HFFc6 (cell line): ENCODE data around the gene PDXP. TPM values are rescaled to one million over a fixed set of nuclear protein-coding genes. Genes with fewer than 3 reads are reported as not detected.

ENCODE experiments used
- DNase-seq: peaks from one replicate; pipeline ENCODE4 v3.0.0-alpha.2; 2018
- H3K27ac Mint-ChIP-seq: 2 replicates; pipeline ENCODE4 v1.8.0; 2020; ENCODE audit warnings: mild to moderate bottlenecking, mixed read lengths
- H3K27me3 Mint-ChIP-seq: 2 replicates; pipeline ENCODE4 v1.8.0; 2021; ENCODE audit warnings: mild to moderate bottlenecking, moderate library complexity, mixed read lengths; ENCODE audit not compliant: insufficient read depth
- H3K36me3 Mint-ChIP-seq: 2 replicates; pipeline ENCODE4 v1.8.0; 2021; ENCODE audit warnings: low read depth, mixed read lengths
- H3K4me1 Mint-ChIP-seq: 2 replicates; pipeline ENCODE4 v1.8.0; 2020; ENCODE audit warnings: low read depth, mixed read lengths
- H3K4me3 Mint-ChIP-seq: 2 replicates; pipeline ENCODE4 v1.8.0; 2020; ENCODE audit warnings: mild to moderate bottlenecking, moderate library complexity, mixed read lengths
- H3K9me3 Mint-ChIP-seq: 2 replicates; pipeline ENCODE4 v1.8.0; 2020; ENCODE audit warnings: mild to moderate bottlenecking, mixed read lengths
- CTCF ChIP-seq: fragments of 200-600 bp; sonication (generic); IDR thresholded peaks from 2 replicates; pipeline ENCODE4 v1.5.0; 2021; ENCODE audit warnings: antibody characterized with exemption, mild to moderate bottlenecking
- total RNA-seq, 6 experiments: library from RNA; stranded (reverse); fragmentation: NEBNext Ultra II Directional; extraction: Animal tissue kit (Norgen Biotek cat#: 25700); gene quantifications; 2 replicates in 1 of 6; 3 replicates in 5 of 6; pipeline ENCODE4 v1.2.3, GENCODE V29; 2021

PDXP gene
- total RNA-seq, 6 experiments from 2014 or later: 15.3 to 24.5 (median 18.4) TPM

GRCh38 chr22:37677493-37677974, 19.0 kb downstream of the PDXP start:
- H3K27ac Mint-ChIP-seq: peak overlapping the region; percentile 94
- peaks cover 29% of the 10 kb centered on the region for H3K27me3 Mint-ChIP-seq
- H3K4me3 Mint-ChIP-seq: peak overlapping the region; percentile 95
- no peak for TF ChIP-seq CTCF
- H3K36me3 Mint-ChIP-seq: peaks cover 31% of the 10 kb centered on the region
- H3K4me1 Mint-ChIP-seq: peaks cover 43% of the 10 kb centered on the region
- no peak for DNase-seq
- H3K9me3 Mint-ChIP-seq: no peaks in the 10 kb centered on the region

- H3K27me3 Mint-ChIP-seq: peaks cover 29% of the 10 kb centered on the region
- H3K4me3 Mint-ChIP-seq: peak overlapping the region; percentile 95
- peaks cover 31% of the 10 kb centered on the region for H3K36me3 Mint-ChIP-seq
- H3K9me3 Mint-ChIP-seq: no peaks in the 10 kb centered on the region
- no peak for TF ChIP-seq CTCF
- no peak for DNase-seq
- peak overlapping the region; percentile 94 for H3K27ac Mint-ChIP-seq
- H3K4me1 Mint-ChIP-seq: peaks cover 43% of the 10 kb centered on the region
These were observed 19.8 kb downstream of the PDXP start for GRCh38 chr22:37678372-37678771.

GRCh38 chr22:37679670-37680069, 21.1 kb downstream of the PDXP start:
- H3K4me3 Mint-ChIP-seq: peak overlapping the region; percentile 95
- peak overlapping the region; percentile 94 for H3K27ac Mint-ChIP-seq
- H3K4me1 Mint-ChIP-seq: peaks cover 32% of the 10 kb centered on the region
- H3K36me3 Mint-ChIP-seq: peaks cover 31% of the 10 kb centered on the region
- H3K9me3 Mint-ChIP-seq: no peaks in the 10 kb centered on the region
- TF ChIP-seq CTCF: no peak
- peaks cover 29% of the 10 kb centered on the region for H3K27me3 Mint-ChIP-seq
- no peak for DNase-seq

- TF ChIP-seq CTCF: no peak
- peak overlapping the region; percentile 95 for H3K4me3 Mint-ChIP-seq
- DNase-seq: peak; percentile 28
- peaks cover 26% of the 10 kb centered on the region for H3K27me3 Mint-ChIP-seq
- peaks cover 31% of the 10 kb centered on the region for H3K36me3 Mint-ChIP-seq
- peaks cover 32% of the 10 kb centered on the region for H3K4me1 Mint-ChIP-seq
- H3K27ac Mint-ChIP-seq: peak overlapping the region; percentile 94
- no peaks in the 10 kb centered on the region for H3K9me3 Mint-ChIP-seq
These were observed 21.8 kb downstream of the PDXP start for GRCh38 chr22:37680191-37680851.

- Mint-ChIP-seq H3K27me3 (peaks cover 21% of the 10 kb centered on the region), H3K36me3 (peaks cover 27% of the 10 kb centered on the region), H3K27ac (peak overlapping the region; percentile 94), H3K9me3 (no peaks in the 10 kb centered on the region), H3K4me3 (peak overlapping the region; percentile 12; the same call in 1 of the 2 replicates), H3K4me1 (peaks cover 36% of the 10 kb centered on the region)
- no peak for TF ChIP-seq CTCF
- DNase-seq: peak; percentile 70
These were observed 22.5 kb downstream of the PDXP start for GRCh38 chr22:37681001-37681424.
